Calu3 (cell line): ENCODE results near the gene FCAMR. TPM values are rescaled to one million over a fixed set of nuclear protein-coding genes. Genes with fewer than 3 reads are reported as not detected.

ENCODE experiments used
- BruUV-seq: library from RNA; stranded (reverse); fragments of 400-500 nt; replicated peaks from 2 replicates; lab custom pipeline; 2021; lab: Mats Ljungman, UMichigan
- CTCF ChIA-PET: fragments of 300-600 bp; sonication (Branson Sonifier 250); formaldehyde crosslinking; loops from one replicate; lab custom pipeline; 2022; ENCODE audit warnings: antibody characterized with exemption; lab: Charles Lee
- DNase-seq: peaks from one replicate; pipeline ENCODE4 v3.0.0; 2022
- H3K27ac Mint-ChIP-seq: one replicate; pipeline ENCODE4 v1.8.0; 2022; ENCODE audit warnings: mixed read lengths; ENCODE audit not compliant: unreplicated experiment
- H3K27me3 Mint-ChIP-seq: one replicate; pipeline ENCODE4 v1.8.0; 2022; ENCODE audit warnings: mixed read lengths; ENCODE audit not compliant: unreplicated experiment
- H3K36me3 Mint-ChIP-seq: one replicate; pipeline ENCODE4 v1.8.0; 2022; ENCODE audit warnings: mild to moderate bottlenecking, moderate library complexity, mixed read lengths; ENCODE audit not compliant: insufficient read depth, unreplicated experiment
- H3K4me1 Mint-ChIP-seq: one replicate; pipeline ENCODE4 v1.8.0; 2022; ENCODE audit warnings: mild to moderate bottlenecking, low read depth, mixed read lengths; ENCODE audit not compliant: unreplicated experiment
- H3K4me3 Mint-ChIP-seq: one replicate; pipeline ENCODE4 v1.8.0; 2022; ENCODE audit warnings: mild to moderate bottlenecking, low read depth, moderate library complexity, mixed read lengths; ENCODE audit not compliant: unreplicated experiment
- H3K9me3 Mint-ChIP-seq: one replicate; pipeline ENCODE4 v1.8.0; 2022; ENCODE audit warnings: low read depth, mixed read lengths; ENCODE audit not compliant: unreplicated experiment
- intact Hi-C: fragments of 100-400 bp; cut with micrococcal nuclease; formaldehyde crosslinking; loops from one replicate; pipeline ENCODE4 v1.10.0; 2022; ENCODE audit not compliant: unreplicated experiment
- total RNA-seq: library from RNA; stranded (reverse); gene quantifications from 2 replicates; pipeline ENCODE4 v1.2.3, GENCODE V29; 2022
- TF ChIP-seq, protein P1 (sequence below): fragments of 200-600 bp; IDR thresholded peaks from one replicate; pipeline ENCODE4 v1.8.0; 2022; ENCODE audit warnings: antibody characterized with exemption; ENCODE audit not compliant: unreplicated experiment

FCAMR gene
- total RNA-seq, 1 experiment from 2014 or later: not detected

- no peaks in the 10 kb centered on the region for H3K36me3 Mint-ChIP-seq
- H3K4me3 Mint-ChIP-seq: no peak overlapping the region
- H3K4me1 Mint-ChIP-seq: peaks cover 46% of the 10 kb centered on the region
- CTCF ChIA-PET: no interaction called here
- no TSS peak for BruUV-seq
- no peak for DNase-seq
- no peak overlapping the region for H3K27ac Mint-ChIP-seq
- no peaks in the 10 kb centered on the region for H3K27me3 Mint-ChIP-seq
- intact Hi-C loops: no loop called here
- TF ChIP-seq, protein P1, sequence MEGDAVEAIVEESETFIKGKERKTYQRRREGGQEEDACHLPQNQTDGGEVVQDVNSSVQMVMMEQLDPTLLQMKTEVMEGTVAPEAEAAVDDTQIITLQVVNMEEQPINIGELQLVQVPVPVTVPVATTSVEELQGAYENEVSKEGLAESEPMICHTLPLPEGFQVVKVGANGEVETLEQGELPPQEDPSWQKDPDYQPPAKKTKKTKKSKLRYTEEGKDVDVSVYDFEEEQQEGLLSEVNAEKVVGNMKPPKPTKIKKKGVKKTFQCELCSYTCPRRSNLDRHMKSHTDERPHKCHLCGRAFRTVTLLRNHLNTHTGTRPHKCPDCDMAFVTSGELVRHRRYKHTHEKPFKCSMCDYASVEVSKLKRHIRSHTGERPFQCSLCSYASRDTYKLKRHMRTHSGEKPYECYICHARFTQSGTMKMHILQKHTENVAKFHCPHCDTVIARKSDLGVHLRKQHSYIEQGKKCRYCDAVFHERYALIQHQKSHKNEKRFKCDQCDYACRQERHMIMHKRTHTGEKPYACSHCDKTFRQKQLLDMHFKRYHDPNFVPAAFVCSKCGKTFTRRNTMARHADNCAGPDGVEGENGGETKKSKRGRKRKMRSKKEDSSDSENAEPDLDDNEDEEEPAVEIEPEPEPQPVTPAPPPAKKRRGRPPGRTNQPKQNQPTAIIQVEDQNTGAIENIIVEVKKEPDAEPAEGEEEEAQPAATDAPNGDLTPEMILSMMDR: no peak
- no peaks in the 10 kb centered on the region for H3K9me3 Mint-ChIP-seq
These were observed 1.2 kb downstream of the FCAMR start for GRCh38 chr1:206969090-206969489.

DNA sequence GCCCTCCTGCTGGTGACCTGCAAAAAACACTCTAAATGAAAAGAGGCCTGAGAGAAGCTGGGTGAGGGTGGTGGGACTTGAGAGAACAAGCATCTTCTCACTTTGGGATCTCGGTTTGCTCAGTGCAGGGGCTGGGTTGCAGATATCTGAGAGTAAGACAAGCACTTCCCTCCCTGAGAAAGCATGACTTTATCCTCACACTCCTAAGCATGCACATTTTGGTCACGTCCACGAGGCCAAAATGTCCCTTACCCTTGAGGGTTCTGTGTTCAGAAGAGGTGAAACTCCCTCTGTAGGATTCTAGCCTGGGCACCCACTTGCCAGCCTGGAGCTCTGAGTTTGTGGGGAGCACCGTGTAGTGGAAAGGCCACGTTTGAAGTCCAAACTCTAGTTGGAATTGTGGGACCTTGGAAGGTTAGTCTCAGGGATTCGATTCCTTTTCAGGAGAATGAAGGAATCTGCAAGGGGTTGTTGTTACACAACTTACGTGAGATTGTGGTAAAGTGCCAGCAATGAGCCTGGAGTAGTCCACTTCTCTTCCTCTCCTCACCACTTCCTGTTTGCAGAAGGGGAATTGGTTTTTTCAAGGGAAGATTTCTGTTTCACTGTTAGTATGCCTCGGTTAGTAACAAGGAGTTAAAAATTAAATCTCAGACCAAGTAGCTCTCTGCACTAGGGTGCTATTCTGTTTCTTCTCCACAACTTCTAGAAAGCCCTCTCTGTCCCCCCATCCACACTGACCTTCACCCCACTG, 3.0 kb downstream of the FCAMR start:
- Mint-ChIP-seq H3K9me3 (no peaks in the 10 kb centered on the region), H3K4me3 (no peak overlapping the region), H3K4me1 (peaks cover 47% of the 10 kb centered on the region), H3K36me3 (no peaks in the 10 kb centered on the region), H3K27me3 (no peaks in the 10 kb centered on the region), H3K27ac (no peak overlapping the region)
- CTCF ChIA-PET: interaction anchor here (0.9 to 1.0 kb wide), 2 partner anchors 10 to 13 kb away, joined by 3 read pairs; no protein-coding TSS in a partner anchor
- BruUV-seq: no TSS peak
- TF ChIP-seq, protein P1: no peak
- DNase-seq: no peak
- intact Hi-C loops: no loop called here

GRCh38 chr1:206965781-206966180, 4.5 kb downstream of the FCAMR start:
- CTCF ChIA-PET: interaction anchor here (0.5 to 1.0 kb wide), 3 partner anchors 12 to 80 kb away, joined by 3 read pairs; no protein-coding TSS in a partner anchor
- TF ChIP-seq, protein P1: no peak
- Mint-ChIP-seq H3K27ac (no peak overlapping the region), H3K9me3 (no peaks in the 10 kb centered on the region), H3K4me3 (no peak overlapping the region), H3K36me3 (no peaks in the 10 kb centered on the region), H3K4me1 (peaks cover 46% of the 10 kb centered on the region), H3K27me3 (no peaks in the 10 kb centered on the region)
- BruUV-seq: no TSS peak
- intact Hi-C loops: no loop called here
- no peak for DNase-seq

DNA sequence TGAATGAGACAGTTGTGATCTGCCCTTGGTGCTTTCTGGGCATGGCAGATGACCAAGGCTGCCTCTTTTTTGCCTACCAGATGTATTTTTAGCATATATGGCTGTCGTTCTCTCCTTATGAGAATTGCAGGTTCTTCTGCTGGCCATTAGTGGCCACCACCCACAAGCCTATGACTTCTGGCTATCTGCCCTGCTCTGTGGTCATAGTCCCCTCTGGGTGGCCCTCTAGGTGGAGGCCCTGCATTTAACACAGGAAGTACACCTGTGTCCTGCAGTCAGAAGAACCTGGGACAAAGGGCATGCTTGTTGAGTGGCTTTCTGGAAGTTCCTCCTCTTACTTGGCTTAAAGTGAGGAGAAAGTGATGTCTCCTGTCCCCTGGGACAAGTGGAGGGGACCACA, 6.5 kb downstream of the FCAMR start:
- CTCF ChIA-PET: interaction anchor here (0.5 to 0.6 kb wide), 2 partner anchors 9 to 12 kb away, joined by 3 read pairs; no protein-coding TSS in a partner anchor
- H3K27me3 Mint-ChIP-seq: no peaks in the 10 kb centered on the region
- peaks cover 26% of the 10 kb centered on the region for H3K4me1 Mint-ChIP-seq
- no TSS peak for BruUV-seq
- TF ChIP-seq, protein P1: no peak
- no peak overlapping the region for H3K27ac Mint-ChIP-seq
- no peaks in the 10 kb centered on the region for H3K9me3 Mint-ChIP-seq
- DNase-seq: no peak
- H3K36me3 Mint-ChIP-seq: no peaks in the 10 kb centered on the region
- no peak overlapping the region for H3K4me3 Mint-ChIP-seq
- intact Hi-C loops: no loop called here
